ENCODE data around the gene NDUFAF7. TPM values are rescaled to one million over a fixed set of nuclear protein-coding genes. Genes with fewer than 3 reads are reported as not detected.
"Not testable (repeated sequence)": the region's sequence is repeated elsewhere in the genome, so short reads cannot be mapped to it uniquely, and the experiment has no call there.

Gene NDUFAF7
- total RNA-seq, 1 donor = 13.0 TPM

DNA sequence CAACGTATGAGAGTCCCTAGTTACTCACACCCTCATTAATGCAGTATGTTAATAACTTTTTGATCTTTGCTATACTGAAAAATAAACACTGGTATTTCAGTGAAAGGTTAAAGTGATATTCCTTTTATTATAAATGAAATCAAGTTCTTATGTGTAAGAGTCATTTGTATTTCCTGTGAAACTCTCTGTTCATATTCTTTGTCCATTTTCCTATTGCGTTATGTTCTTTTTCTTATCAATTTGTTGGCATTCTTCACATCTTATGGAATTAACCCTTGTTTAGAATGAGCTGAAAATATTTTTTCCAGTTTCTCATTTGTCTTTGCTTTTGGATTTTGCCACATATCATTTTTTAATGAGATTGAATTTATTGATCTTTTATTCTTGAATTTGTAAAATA is 44.8 kb downstream of the NDUFAF7 start:
- H3K4me3 ChIP-seq (ENCODE audit: low read depth, low read length) = no peak overlapping the region
- TF ChIP-seq, protein P1, sequence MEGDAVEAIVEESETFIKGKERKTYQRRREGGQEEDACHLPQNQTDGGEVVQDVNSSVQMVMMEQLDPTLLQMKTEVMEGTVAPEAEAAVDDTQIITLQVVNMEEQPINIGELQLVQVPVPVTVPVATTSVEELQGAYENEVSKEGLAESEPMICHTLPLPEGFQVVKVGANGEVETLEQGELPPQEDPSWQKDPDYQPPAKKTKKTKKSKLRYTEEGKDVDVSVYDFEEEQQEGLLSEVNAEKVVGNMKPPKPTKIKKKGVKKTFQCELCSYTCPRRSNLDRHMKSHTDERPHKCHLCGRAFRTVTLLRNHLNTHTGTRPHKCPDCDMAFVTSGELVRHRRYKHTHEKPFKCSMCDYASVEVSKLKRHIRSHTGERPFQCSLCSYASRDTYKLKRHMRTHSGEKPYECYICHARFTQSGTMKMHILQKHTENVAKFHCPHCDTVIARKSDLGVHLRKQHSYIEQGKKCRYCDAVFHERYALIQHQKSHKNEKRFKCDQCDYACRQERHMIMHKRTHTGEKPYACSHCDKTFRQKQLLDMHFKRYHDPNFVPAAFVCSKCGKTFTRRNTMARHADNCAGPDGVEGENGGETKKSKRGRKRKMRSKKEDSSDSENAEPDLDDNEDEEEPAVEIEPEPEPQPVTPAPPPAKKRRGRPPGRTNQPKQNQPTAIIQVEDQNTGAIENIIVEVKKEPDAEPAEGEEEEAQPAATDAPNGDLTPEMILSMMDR (IDR thresholded peaks at IDR 0.05; ENCODE audit: insufficient read depth, low read depth, low read length) = no peak
- DNase-seq (ENCODE audit: low read depth) = no peak

DNA sequence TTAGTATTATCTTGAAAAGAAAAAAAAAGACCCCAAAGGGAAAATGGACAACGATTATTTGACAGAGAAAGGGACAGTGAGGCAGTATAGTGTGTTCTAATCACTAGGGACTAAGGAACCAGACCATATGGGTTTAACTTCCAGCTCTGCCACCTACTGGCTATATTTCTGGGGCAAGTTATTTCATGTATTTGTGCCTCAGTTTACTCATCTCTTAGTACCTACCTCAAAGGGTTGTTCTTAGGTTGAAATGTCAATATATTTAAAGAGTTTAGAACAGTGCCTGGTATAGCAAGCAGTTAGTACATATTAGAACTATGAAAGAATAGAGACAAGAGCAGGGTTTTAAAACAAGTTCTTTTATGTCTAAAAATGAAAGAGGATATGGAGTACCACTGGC is 50.5 kb downstream of the NDUFAF7 start:
- DNase-seq (ENCODE audit: low read depth) = no peak
- TF ChIP-seq, protein P1 (IDR thresholded peaks at IDR 0.05; ENCODE audit: insufficient read depth, low read depth, low read length) = peak; percentile 2
- no peak overlapping the region for H3K4me3 ChIP-seq (ENCODE audit: low read depth, low read length)

DNA sequence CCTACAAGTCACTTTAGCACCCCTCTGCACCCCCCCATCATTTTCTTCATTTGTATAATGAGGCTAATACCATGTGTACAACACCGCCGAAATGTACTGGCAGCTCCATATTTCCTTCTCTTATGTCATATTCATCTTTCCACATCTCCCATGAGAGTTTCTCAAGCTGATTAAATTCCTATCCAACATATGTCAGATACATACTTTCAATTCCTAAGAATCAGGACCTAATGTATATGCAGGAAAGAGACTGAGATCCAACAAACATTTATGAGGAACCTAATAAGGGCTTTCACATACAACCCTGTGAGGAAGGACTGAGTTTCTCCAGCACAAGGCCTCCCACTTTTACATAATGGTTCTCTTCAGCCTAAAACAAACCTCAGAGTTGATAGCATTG is 51.3 kb downstream of the NDUFAF7 start:
- peak; percentile 33 for DNase-seq (ENCODE audit: low read depth)
- no peak overlapping the region for H3K4me3 ChIP-seq (ENCODE audit: low read depth, low read length)

DNA sequence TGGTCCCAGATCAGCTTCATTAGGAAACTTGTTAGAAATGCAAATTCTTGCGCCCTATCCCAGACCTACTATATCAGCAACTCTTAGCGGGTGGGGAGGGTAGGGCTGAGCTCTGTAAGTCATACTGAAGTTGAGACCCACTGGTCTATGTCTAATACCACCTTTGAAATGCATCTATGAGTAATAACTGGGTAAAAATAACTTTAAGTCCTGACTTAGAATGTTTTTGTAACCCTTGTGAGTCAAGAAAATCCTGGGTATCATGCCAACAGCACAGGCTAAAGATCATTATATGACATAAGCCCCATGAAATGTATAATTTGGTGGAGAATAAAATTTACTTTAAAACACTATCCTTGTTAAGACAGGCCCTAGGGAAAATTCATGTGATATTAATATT is 51.7 kb downstream of the NDUFAF7 start:
- H3K4me3 ChIP-seq (ENCODE audit: low read depth, low read length) = no peak overlapping the region
- TF ChIP-seq, protein P1 (IDR thresholded peaks at IDR 0.05; ENCODE audit: insufficient read depth, low read depth, low read length) = no peak
- DNase-seq (ENCODE audit: low read depth) = peak; percentile 61

More for the DNA sequence above, 51.3 kb downstream of the NDUFAF7 start:
- TF ChIP-seq, protein P1 (IDR thresholded peaks at IDR 0.05; ENCODE audit: insufficient read depth, low read depth, low read length) = no peak

DNA sequence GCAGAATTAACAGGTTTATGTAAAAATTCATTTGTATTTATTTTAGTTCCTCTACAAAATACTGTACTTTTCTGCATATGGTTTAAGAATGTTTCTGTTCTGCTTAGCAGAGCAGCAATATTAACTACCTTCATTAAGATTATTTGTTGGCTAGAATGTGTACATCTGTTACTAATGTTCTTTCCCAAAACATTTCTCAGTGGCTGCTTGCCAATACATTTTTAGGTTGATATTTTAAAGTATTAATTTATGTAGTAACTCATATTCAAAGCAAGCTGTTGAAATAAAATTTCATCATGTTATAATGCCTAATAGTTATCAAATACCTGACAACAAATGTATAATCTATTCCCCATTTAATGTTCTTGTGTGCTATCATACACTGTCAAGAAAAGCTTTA is 52.9 kb downstream of the NDUFAF7 start:
- H3K4me3 ChIP-seq (ENCODE audit: low read depth, low read length) = no peak overlapping the region
- TF ChIP-seq, protein P1 (IDR thresholded peaks at IDR 0.05; ENCODE audit: insufficient read depth, low read depth, low read length) = no peak
- DNase-seq (ENCODE audit: low read depth) = peak; percentile 41

DNA sequence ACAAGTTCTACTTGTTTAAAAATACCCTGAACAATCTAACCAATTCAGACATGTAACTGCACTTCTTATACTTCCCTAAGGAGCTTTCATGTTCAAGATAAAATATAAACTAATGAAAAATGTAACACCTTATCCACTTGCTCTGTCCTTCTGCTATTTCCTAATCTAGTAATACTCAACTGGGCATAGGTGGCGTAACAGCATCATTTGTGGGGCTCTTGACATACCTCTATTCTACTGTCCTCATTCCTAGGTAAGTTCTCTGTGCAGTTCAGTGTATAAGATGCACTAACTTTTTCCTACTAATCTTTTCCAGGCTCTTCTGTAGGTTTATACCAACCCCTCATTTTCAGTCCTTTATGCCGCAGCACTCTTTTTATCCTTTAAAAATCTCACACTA is 56.5 kb downstream of the NDUFAF7 start:
- TF ChIP-seq, protein P1 (IDR thresholded peaks at IDR 0.05; ENCODE audit: insufficient read depth, low read depth, low read length) = no peak
- DNase-seq (ENCODE audit: low read depth) = no peak
- H3K4me3 ChIP-seq (ENCODE audit: low read depth, low read length) = no peak overlapping the region

DNA sequence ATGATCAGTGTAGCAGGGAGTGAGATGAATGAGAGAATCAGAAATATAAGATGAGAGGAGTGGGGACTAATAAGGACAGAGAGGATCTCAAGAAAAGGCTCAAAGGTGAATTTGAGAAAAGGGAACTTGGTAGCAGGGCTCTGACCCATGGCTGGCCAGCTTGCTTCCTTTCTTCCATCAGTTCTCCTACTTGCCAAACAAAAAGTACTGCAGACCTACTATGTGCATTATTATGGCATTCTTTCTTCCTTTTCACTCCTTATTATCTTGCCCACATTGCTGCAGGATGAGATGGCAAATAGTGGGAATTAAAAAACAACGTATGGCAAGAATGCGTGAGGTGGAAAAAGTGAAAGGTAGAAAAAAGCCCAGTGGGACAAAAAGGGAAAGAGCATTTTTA is 60.2 kb downstream of the NDUFAF7 start:
- TF ChIP-seq, protein P1 (IDR thresholded peaks at IDR 0.05; ENCODE audit: insufficient read depth, low read depth, low read length) = no peak
- H3K4me3 ChIP-seq (ENCODE audit: low read depth, low read length) = no peak overlapping the region
- no peak for DNase-seq (ENCODE audit: low read depth)

DNA sequence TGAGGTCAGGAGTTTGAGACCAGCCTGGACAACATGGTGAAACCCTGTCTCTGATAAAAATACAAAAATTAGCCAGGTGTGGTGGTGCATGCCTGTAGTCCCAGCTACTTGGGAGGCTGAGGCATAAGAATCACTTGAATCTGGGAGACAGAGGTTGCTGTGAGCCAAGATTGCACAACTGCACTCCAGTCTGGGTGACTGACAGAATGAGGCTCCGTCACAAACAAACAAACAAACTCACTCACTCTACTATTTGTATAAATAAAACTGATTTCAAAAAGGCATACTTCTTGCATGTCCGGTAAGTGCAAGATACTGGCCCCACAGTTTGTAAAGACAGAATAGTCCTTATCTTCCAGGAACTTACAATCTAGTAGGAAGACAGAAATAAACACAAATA is 63.4 kb downstream of the NDUFAF7 start:
- not testable (repeated sequence) for DNase-seq (ENCODE audit: low read depth)

More for the DNA sequence above, 63.4 kb downstream of the NDUFAF7 start:
- H3K4me3 ChIP-seq (ENCODE audit: low read depth, low read length) = not testable (repeated sequence)
